Common myeloid progenitor, CD34-positive (primary cell): ENCODE data around the gene PIK3CB.
A peak's percentile ranks its signal among the peaks of the same experiment; 100 is the strongest.

Source experiments
- CTCF ChIA-PET: fragments of 350-600 bp; sonication (Branson Sonifier 250); formaldehyde crosslinking; loops from one replicate; lab custom pipeline; 2021; ENCODE audit warnings: antibody characterized with exemption; lab: Charles Lee
- POLR2A ChIA-PET: fragments of 350-600 bp; sonication (Branson Sonifier 250); formaldehyde crosslinking; loops from one replicate; lab custom pipeline; 2021; ENCODE audit warnings: antibody characterized with exemption; lab: Charles Lee
- DNase-seq, 3 donors: peaks; one replicate each; pipeline versions ENCODE4 v3.0.0 to v3.0.0-alpha.2; 2013
- H3K27ac ChIP-seq, 2 experiments: 1 replicate in 1 of 2; 2 replicates in 1 of 2; pipeline ENCODE4 v1.7.0; 2013; ENCODE audit warnings: inconsistent platforms in 2 of 2, low read length in 2 of 2, mild to moderate bottlenecking in 2 of 2, low read depth in 1 of 2, moderate library complexity in 1 of 2; ENCODE audit not compliant: severe bottlenecking in 2 of 2, insufficient read depth in 1 of 2, poor library complexity in 1 of 2
- H3K27me3 ChIP-seq, 5 experiments: replicated peaks in 2 of 5; 1 replicate in 3 of 5; 2 replicates in 2 of 5; pipeline versions ENCODE4 v1.6.1 to v1.7.0; 2013; ENCODE audit warnings: low read length in 4 of 5, mild to moderate bottlenecking in 2 of 5, moderate library complexity in 2 of 5, inconsistent platforms in 1 of 5; ENCODE audit not compliant: insufficient read depth in 5 of 5, control insufficient read depth in 4 of 5
- H3K36me3 ChIP-seq, 4 experiments: 1 replicate in 2 of 4; 2 replicates in 2 of 4; pipeline versions ENCODE4 v1.6.1 to v1.7.0; 2013; ENCODE audit warnings: low read length in 3 of 4, control low read depth in 1 of 4, mild to moderate bottlenecking in 1 of 4; ENCODE audit not compliant: control insufficient read depth in 4 of 4, insufficient read depth in 4 of 4
- H3K4me1 ChIP-seq, 4 experiments: 1 replicate in 3 of 4; 2 replicates in 1 of 4; pipeline versions ENCODE4 v1.6.1 to v1.7.1; 2013; ENCODE audit warnings: low read length in 3 of 4, mild to moderate bottlenecking in 3 of 4, control low read depth in 1 of 4, inconsistent platforms in 1 of 4, moderate library complexity in 1 of 4; ENCODE audit not compliant: control insufficient read depth in 4 of 4, insufficient read depth in 4 of 4; ENCODE audit errors: control extremely low read depth in 1 of 4
- H3K4me3 ChIP-seq, 7 experiments: 1 replicate in 4 of 7; 2 replicates in 3 of 7; pipeline versions ENCODE4 v1.5.1 to v1.7.0; 2013; ENCODE audit warnings: mild to moderate bottlenecking in 7 of 7, low read length in 6 of 7, moderate library complexity in 6 of 7, inconsistent platforms in 2 of 7, low read depth in 2 of 7, control low read depth in 1 of 7; ENCODE audit not compliant: insufficient read depth in 4 of 7, control insufficient read depth in 1 of 7; ENCODE audit errors: extremely low read depth in 1 of 7
- H3K9me3 ChIP-seq, 5 experiments: 1 replicate in 4 of 5; 2 replicates in 1 of 5; pipeline versions ENCODE4 v1.6.1 to v1.7.1; 2013; ENCODE audit warnings: low read length in 4 of 5, mild to moderate bottlenecking in 2 of 5, inconsistent platforms in 1 of 5, low read depth in 1 of 5, moderate library complexity in 1 of 5; ENCODE audit not compliant: control insufficient read depth in 4 of 5, insufficient read depth in 2 of 5; ENCODE audit errors: control extremely low read depth in 1 of 5
- WGBS: methylation state at CpG from one replicate; pipeline ENCODE4 v1.1.5; 2013; ENCODE audit not compliant: insufficient coverage; 5-methylcytosine and 5-hydroxymethylcytosine counted together

The PIK3CB gene

GRCh38 chr3:138629526-138629925 lies 205.2 kb downstream of the PIK3CB start:
- no peaks in the 10 kb centered on the region for H3K27me3 ChIP-seq
- ChIA-PET POLR2A (no interaction called here), CTCF (no interaction called here)
- WGBS: 84% methylated on average over 5 of the region's 6 CpGs
- H3K4me1 ChIP-seq: no peaks in the 10 kb centered on the region
- H3K36me3 ChIP-seq: peaks cover 0 to 25% (median 21%) of the 10 kb centered on the region in 4 experiments
- DNase-seq: no peak
- H3K9me3 ChIP-seq: no peaks in the 10 kb centered on the region
- H3K4me3 ChIP-seq: no peak overlapping the region
- no peak overlapping the region for H3K27ac ChIP-seq

- ChIA-PET CTCF (interaction anchor here (0.8 to 1.6 kb wide), 3 partner anchors 15 to 290 kb away, joined by 3 to 6 read pairs (median 6); no protein-coding TSS in a partner anchor), POLR2A (interaction anchor here (0.6 kb wide), 1 partner anchor 11 kb away, joined by 6 read pairs; no protein-coding TSS in a partner anchor)
Measured at GRCh38 chr3:138625707-138626365, 208.9 kb downstream of the PIK3CB start.

GRCh38 chr3:138624518-138624917 lies 210.2 kb downstream of the PIK3CB start:
- no peak for DNase-seq
- POLR2A ChIA-PET: no interaction called here
- Histone ChIP-seq H3K27ac (no peak overlapping the region), H3K9me3 (no peaks in the 10 kb centered on the region), H3K4me3 (no peak overlapping the region), H3K36me3 (peaks cover 0 to 13% (median 9%) of the 10 kb centered on the region in 4 experiments), H3K4me1 (no peaks in the 10 kb centered on the region), H3K27me3 (no peaks in the 10 kb centered on the region)
- CTCF ChIA-PET: interaction anchor here (1.5 kb wide), 1 partner anchor 12 kb away, joined by 3 read pairs; no protein-coding TSS in a partner anchor

More at GRCh38 chr3:138625707-138626365, 208.9 kb downstream of the PIK3CB start:
- H3K4me1 ChIP-seq: no peaks in the 10 kb centered on the region
- WGBS: 100% methylated on average over 3 of the region's 3 CpGs
- H3K4me3 ChIP-seq: no peak overlapping the region
- H3K36me3 ChIP-seq: peaks cover 0 to 25% (median 13%) of the 10 kb centered on the region in 4 experiments
- H3K27me3 ChIP-seq: no peaks in the 10 kb centered on the region
- no peaks in the 10 kb centered on the region for H3K9me3 ChIP-seq
- no peak overlapping the region for H3K27ac ChIP-seq
- no peak for DNase-seq

- ChIA-PET CTCF (interaction anchor here (0.9 to 1.3 kb wide), 2 partner anchors 26 to 157 kb away, joined by 3 read pairs; partner anchors contain the start of gene CEP70), POLR2A (no interaction called here)
- Histone ChIP-seq H3K4me3 (no peak overlapping the region), H3K9me3 (no peaks in the 10 kb centered on the region), H3K36me3 (peaks cover 0 to 4% (median 0%) of the 10 kb centered on the region in 4 experiments), H3K27ac (no peak overlapping the region), H3K4me1 (no peaks in the 10 kb centered on the region), H3K27me3 (no peaks in the 10 kb centered on the region)
- WGBS: 97% methylated on average over 4 of the region's 4 CpGs
- no peak for DNase-seq
Measured at GRCh38 chr3:138620431-138620830, 214.3 kb downstream of the PIK3CB start.

GRCh38 chr3:138615462-138615861 lies 219.3 kb downstream of the PIK3CB start:
- Histone ChIP-seq H3K4me3 (no peak overlapping the region), H3K27ac (no peak overlapping the region), H3K27me3 (no peaks in the 10 kb centered on the region), H3K9me3 (no peaks in the 10 kb centered on the region), H3K4me1 (no peaks in the 10 kb centered on the region), H3K36me3 (no peaks in the 10 kb centered on the region)
- POLR2A ChIA-PET: no interaction called here
- CTCF ChIA-PET: no interaction called here
- no peak for DNase-seq
- WGBS: 40% methylated on average over 1 of the region's 1 CpG

GRCh38 chr3:138609898-138610266 lies 224.8 kb downstream of the PIK3CB start:
- POLR2A ChIA-PET: interaction anchor here (2.9 kb wide), 1 partner anchor 15 kb away, joined by 11 read pairs; the partner anchor contains the start of gene CEP70
- Histone ChIP-seq H3K36me3 (no peaks in the 10 kb centered on the region), H3K4me3 (peak overlapping the region in 5 of 7 experiments; percentile 69 to 87 (median 78)), H3K9me3 (no peaks in the 10 kb centered on the region), H3K4me1 (peaks cover 0 to 17% (median 14%) of the 10 kb centered on the region in 4 experiments), H3K27ac (no peak overlapping the region), H3K27me3 (no peaks in the 10 kb centered on the region)
- WGBS: 30% methylated on average over 3 of the region's 6 CpGs
- CTCF ChIA-PET: interaction anchor here (0.9 to 3.9 kb wide), 3 partner anchors 16 to 77 kb away, joined by 3 to 17 read pairs (median 6); partner anchors contain the start of gene CEP70
- no peak for DNase-seq
